GDM1 (cell line): ENCODE data around the gene PPP4R3A.
A peak's percentile ranks its signal among the peaks of the same experiment; 100 is the strongest.
"Not testable (repeated sequence)": the region's sequence is repeated elsewhere in the genome, so short reads cannot be mapped to it uniquely, and the experiment has no call there.

Source experiments
- DNase-seq: peaks from one replicate; lab custom pipeline; 2025; lab: John Stamatoyannopoulos, UW

Gene PPP4R3A

DNA sequence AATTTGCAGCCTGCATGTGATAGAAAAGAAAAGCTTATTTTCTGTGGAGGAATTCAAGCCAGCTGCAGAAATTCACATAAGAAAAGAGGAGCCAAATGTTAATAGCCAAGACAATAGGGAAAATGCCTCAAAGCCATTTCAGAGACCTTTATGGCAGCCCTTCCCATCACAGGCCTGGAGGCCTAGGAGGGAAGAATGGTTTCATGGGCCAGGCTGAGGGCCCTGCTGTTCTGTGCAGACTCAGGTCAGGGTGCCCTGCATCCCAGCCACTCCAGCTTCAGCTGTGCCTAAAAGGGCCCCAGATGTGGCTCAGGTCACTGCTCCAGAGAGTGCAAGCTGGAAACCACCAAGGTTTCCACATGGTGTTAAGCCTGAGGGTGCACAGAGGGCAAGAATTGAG, 71.3 kb downstream of the PPP4R3A start:
- DNase-seq = no peak

DNA sequence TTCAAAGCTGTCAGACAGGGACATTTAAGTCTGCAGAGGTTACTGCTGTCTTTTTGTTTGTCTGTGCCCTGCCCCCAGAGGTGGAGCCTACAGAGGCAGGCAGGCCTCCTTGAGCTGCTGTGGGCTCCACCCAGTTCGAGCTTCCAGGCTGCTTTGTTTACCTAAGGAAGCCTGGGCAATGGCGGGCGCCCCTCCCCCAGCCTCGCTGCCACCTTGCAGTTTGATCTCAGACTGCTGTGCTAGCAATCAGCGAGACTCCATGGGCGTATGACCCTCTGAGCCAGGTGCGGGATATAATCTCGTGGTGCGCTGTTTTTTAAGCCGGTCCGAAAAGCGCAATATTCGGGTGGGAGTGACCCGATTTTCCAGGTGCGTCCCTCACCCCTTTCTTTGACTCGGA, 73.8 kb downstream of the PPP4R3A start:
- not testable (repeated sequence) for DNase-seq

DNA sequence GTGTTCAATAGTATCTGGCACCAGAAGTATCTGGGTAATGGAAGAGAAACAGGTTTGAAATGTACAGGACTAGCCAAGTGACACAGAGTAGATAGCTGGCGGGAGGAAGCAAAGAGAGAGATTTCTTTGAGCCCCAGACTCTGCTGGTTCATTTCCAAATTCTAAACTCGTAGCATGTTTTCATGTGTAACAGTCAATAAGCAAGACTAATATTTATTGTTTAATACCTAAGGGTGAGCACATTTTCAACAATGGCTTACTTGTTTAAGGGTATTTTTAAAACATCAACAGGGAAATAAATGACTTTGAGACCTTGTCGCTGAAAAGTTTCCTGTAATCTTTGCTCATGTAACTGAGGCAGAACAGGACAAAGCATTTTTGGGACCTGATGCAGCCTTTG, 80.7 kb downstream of the PPP4R3A start:
- no peak for DNase-seq

DNA sequence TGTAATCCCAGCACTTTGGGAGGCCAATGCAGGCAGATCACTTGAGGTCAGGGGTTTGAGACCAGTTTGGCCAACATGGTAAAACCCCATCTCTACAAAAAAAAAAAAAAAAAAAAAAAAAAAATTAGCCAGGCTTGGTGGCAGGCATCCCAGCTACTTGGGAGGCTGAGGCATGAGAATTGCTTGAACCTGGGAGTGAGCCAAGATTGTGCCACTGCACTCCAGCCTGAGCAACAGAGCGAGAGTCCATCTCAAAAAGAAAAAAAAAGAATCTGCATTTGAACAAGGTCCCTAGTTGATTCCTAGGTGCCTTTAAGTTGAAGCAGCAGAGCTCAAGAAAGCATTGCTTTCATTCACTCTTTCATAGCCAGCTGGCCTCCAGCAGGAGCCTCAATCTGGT, 81.2 kb downstream of the PPP4R3A start:
- not testable (repeated sequence) for DNase-seq

DNA sequence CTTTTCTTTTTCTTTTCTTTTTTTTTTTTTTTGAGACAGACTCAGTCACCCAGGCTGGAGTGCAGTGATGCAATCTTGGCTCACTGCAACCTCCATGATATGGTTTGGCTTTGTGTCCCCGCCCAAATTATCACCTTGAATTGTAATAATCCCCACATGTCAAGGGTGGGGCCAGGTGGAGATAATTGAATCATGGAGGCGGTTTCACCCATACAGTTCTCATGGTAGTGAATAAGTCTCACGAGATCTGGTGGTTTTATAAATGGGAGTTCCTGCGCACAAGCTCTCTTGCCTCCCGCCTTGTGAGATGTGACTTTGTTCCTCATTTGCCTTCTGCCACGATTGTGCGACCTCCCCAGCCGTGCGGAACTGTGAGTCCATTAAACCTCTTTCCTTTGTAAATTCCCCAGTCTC, 84.6 kb downstream of the PPP4R3A start:
- not testable (repeated sequence) for DNase-seq

DNA sequence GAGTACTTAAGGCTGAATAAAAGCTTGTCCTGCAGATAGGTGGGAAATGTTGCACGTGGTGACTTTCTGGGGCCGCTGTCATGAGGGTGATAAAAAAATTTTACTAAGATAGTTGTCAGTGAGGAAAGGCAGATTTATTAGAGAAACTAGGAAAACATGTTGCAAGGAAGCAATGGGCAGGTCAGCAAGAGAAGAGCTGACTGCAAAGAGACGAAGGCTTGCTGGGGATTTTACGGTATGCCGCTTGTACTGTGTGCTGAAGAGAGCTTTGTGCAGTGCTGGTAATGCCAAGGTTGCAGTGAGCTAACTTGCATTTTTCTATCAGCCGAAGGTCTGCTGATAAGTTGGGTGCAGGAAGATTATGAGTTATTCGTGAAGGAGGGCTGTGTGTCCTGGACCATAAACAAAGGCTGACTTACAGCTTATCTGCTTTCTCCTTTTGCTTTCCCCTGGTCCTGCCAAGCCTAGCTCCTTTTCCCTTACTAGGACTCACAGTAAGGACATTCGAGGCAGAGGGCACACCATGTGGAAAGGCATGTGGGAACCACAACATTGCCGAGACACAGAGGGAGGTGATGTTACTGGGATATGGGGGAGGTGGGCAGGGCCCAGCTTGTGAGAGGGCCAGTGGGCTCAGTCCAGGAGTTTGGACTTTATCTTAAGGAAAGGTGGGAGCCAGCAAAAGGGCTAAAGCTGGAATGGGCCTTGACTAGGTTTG, 85.1 kb downstream of the PPP4R3A start:
- DNase-seq = no peak

DNA sequence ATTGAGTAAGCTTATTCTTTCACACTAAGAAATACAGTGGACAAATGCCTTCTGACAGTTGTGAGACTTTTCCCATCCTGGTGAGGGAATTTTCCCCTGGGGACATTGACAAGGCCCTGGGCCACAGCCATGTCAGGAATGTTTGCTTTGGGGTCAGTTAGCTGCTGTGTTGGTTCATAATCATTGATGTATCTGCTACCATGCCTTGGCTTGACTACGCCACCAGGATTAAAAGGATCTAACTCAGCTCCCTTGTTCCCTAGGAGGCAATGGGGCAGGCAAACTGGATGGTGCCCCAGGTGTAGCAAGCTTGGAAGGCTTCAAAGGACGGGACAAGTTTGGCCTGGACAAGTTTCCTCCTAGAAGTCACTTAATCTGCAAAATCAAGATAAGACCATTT, 89.4 kb downstream of the PPP4R3A start:
- DNase-seq = no peak

DNA sequence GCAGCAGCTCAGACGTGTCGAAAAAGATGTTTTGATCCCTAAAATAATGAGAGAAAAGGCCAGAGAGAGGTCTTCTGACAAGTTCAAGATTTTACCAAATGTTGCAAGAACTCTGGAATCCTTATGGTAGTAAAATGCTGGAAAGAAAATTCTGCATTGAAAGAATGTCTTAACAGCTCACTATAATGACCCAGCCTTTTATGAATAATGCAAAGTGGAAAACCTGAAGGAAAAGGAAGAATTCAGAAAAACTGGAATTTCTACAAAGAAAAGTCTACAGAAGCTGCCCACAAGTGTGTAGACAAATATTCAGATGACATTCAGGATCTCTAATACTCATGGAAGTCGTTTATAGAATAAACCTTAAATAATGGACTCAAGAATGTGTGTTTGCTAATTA, 90.7 kb downstream of the PPP4R3A start:
- DNase-seq = no peak

DNA sequence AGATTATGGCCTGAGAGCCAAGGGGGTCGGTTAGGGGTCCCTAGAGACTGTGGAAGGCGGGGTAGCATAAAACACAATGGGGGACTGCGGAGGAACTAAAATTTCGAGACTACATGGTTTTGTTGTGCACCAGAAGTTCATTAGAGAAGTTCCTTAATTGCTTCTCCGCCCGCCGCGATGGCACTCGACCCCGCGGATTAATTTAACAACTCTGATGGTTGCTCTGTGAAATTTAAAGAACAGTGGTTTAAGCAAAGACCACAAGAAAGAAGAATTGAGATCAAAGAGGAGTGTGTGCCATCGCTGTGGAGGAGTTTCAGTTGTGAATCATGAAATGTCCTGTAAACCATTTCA, 91.1 kb downstream of the PPP4R3A start:
- no peak for DNase-seq

DNA sequence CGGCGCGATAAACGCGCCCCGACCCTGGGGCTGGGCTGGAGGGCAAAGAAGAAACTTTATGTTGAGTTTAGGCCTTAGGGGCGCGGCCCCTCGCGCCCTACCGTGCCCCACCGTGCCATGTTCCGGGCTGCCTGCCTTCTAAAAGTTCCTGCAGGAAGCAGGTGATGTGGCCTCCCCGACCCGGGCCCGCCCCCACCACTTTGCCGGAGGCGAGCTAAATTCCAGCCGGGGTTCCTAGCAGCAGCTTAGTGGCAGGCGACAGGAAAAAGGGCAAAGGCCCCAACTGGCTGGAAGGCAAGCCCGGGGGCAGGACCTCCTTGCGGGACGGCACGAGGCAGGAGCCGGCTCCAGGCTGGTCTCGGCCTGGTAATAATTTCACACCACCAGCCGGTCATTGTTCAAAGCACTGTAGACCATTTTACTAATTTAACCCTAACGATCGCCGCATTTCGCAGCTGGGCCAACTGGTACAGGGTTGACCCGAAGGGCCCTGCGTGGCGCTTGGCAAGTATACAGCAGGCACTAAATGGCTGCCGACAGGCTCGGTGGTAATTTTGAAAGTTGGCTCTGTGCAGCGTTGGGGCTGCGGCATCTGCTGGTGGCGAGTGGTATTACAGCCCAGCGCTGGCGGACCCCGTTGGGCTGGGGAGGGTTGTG, 91.6 kb downstream of the PPP4R3A start:
- peak; percentile 63 for DNase-seq

DNA sequence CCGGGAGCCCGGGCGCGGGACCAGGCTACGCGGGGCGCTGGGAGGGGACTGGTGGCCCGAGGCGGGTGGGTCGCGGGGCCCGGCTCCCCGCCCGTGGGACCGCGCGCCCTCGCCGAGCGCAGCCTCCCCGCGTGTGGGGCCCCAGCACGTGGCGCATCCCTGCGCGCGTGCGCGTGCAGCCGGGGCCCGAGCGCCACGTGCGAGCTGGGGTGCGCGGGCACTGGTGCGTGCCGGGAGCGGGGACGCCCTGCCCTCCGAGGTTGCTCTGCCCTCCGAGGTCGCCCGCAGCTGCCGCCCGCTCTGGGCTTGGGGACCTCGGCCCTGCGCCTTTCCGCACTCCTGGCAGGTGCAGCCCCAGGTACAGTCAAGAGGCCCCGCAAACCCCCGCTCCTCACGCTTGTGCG, 92.1 kb downstream of the PPP4R3A start:
- peak; percentile 64 for DNase-seq

DNA sequence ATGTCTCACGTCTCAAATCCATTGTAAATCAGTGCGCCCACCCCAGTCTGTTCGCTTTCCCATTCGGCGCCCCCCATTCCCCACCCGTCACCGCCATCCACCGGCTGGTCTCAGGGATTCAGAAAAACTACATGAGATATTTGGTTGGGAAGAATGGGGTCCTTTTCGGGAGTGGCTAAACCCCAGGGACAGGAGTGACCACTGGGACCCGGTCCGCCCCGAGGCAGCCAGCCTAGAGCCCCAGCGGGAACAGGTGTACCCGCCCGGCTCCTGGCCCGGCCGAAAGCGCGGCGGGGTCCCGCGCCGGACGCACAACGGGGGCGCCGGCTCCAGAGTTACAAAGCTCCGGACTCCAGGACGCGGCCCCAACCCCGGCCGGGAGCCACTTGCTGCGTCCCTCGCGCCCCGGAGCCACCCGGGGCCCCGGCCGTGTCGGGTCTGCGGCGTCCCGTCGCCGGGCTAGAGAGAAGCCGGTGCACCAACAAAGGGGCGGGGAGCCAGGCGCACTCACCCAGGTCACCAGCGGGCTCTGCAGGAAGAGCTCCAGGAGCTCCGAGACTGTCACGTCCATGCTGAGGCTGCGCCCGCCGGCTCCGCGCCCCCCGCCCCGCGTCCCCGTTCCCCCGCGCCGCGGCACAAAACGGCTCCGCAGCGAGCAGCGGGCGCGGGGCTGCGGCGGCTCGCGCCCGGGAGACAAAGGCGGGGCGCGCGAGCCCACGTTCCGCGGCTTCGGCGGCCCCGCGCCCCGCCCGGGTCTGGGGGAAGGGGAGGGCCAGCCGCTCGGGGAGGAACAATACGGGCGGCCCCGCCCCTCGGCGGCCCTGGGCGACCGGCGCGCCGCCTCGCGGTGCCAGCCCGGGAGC, 92.8 kb downstream of the PPP4R3A start, which contains the start of gene CCDC88C:
CCDC88C (minus strand) TSS at position 701 of the 863 bp plus-strand sequence; CDS start at position 571, 130 bp downstream.
- peak; percentile 64 for DNase-seq

DNA sequence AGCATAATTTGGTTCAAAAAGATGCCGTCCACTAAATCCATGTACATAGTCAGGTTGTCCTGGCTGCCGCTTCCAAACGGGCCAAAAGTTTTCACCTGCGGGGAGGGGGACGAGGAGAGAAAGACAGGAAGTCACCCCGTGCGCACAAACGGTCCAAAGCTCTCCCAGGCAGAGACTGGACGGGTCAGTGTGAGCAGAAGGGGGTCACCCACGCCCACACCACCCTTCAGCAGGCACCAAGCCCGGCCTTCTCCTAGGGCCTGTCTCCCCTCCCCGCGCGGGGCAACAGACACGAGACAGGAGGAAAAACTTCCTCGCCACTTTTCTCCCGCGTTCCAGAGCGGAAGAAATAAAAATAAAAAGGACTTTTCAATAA, 93.4 kb downstream of the PPP4R3A start:
- DNase-seq = no peak

DNA sequence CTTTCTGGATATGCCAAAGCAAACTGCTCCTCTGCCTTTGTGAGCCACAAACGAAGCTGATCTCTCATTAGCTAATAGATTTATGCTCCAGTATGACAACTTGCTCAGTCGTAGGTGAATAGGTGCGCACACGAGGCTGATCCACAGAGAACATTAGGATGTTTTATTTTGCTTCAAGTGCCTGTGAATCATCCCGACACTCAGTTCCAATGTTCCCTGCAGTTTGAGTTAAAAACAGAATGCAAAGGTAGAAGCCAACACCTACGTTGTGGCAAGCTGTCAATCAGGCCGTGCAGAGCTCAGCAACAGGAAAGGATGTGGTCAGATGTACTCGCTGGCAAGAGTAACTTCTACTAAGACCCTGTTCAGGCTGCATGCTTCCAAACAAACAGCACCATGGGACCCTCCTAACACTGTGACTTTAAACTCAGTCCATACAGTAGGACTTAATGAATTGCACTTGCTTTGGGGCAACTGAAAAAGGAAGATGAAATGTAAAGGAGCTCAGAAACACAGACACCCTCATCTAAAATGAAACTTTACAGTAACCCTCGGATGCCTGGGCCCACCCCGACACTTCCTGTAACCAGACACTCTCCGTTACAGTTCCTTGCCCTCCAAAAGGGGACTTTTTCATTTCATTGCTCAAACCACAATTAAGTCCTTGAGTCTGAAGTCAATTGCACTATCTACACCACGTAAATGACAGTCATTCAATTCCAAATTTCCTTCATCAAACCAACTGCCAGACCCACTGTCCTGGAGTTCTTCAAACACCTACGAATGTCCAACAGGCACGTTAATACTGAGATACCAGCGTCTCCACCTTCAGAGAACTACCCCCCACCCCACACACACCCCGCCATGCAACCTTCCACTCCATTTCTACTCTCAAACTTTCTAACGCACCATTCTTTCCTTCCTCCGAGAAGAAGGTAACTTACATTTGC, 94.0 kb downstream of the PPP4R3A start:
- DNase-seq = peak; percentile 44

DNA sequence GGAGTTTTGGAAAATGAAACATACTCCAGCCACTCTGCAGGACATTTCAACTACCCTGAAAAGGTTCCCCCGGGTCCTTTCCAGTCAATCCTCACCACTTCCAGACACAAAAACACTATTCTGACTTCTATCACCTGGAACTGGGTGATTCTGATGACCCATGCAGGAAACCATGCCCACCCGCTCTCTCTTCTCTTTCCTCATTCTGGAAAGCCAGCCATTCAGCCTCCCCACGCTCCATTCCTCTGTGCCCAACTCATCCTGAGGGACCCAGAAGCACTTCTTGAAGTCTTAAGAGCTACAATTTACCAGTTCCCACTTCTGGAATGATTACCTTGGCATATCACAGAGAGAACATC, 95.7 kb downstream of the PPP4R3A start:
- no peak for DNase-seq

DNA sequence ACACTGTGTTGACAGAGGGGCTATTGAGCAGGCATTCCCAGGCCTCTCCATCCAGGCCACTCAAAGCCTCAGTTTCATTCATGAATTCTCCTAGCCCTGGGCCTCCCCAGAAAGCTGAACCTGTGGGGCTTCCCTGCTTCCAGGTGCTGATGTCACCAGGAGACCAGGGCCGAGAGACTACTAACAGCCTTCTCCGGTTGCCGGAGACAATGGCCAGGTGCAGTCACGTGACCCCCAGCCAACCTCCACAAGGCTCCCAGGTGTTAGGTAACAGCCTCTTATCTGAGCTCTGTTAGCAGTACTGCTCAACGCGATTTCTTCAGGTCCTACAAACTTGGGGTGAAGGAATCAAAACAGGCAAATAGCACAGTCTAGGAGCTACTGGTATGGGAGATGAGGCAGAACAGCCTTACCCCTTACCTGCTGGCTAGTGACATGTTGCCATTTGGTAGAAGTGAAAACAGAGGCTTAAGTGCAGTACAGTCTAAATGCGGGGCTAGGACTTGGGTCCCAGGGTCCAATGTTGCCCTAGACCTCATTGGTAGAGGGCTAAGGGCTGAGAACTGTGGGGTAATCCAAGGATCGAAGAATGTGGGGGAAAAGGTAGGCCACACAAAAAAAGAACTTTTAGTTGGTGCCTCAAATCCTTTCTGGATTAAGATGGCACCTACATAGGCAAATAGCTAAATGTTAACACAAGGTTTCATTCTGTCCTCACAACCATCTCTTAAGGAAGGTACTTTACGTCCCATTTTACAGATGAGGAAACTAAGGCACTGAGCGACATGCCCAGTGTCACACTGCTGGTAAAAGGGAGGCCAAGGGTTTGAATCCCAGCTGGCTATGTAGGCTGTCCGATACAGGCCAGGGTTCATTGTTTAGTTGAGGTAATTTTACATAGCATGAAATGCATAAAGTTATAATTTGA, 96.3 kb downstream of the PPP4R3A start:
- no peak for DNase-seq

DNA sequence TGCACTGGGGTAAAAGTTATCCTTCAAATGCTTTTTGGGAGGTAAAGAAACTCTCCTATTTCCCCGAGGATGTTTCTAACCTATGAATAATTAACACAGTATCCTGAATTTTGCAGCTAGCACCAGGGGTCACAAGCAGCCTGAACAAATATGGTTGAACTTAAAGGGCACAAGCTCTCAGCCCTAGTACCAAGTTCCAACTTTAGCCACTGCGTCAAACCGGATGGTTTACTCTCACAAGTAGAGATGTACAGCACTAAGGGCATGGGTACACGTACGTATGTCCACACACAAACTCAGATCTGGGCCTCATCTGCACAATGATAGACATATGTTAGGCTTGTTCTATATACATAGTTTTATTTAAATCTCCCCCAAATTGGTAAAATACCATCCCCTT, 97.2 kb downstream of the PPP4R3A start:
- DNase-seq = no peak

DNA sequence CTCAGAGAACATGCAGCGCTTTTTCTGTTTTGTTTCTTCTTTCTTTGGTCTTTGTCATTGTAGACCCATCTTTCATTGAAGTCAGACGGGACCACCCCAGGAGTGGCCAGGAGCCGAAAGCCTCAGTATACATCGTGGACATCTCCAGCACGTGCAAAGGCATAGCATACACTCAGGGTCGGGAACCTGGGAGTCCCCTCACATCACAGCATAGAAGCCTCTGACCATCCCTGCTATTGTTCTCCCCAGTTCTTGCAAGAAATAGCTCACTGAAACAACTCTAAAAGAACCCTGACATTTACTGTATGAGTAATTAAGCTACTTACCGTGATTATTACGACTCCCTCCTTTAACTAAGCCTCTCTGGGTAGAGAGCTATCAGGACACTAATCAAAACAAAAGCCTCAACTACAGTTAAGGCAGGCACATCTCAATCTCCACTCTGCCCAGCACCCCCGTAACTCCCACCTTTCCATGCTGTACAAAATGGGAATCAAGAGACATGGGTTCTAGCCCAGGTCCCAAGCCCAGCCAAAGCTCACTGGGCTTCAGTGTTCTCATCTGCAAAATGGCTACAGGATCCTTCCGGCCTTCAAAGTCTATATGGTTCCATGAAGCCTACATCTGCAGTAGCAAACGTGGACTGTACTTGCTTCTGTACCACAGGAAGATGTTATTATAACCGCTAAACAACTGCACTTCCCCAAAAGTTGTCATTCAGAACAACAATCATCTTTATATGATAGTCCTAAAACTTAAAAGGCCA, 99.2 kb downstream of the PPP4R3A start:
- DNase-seq = no peak

DNA sequence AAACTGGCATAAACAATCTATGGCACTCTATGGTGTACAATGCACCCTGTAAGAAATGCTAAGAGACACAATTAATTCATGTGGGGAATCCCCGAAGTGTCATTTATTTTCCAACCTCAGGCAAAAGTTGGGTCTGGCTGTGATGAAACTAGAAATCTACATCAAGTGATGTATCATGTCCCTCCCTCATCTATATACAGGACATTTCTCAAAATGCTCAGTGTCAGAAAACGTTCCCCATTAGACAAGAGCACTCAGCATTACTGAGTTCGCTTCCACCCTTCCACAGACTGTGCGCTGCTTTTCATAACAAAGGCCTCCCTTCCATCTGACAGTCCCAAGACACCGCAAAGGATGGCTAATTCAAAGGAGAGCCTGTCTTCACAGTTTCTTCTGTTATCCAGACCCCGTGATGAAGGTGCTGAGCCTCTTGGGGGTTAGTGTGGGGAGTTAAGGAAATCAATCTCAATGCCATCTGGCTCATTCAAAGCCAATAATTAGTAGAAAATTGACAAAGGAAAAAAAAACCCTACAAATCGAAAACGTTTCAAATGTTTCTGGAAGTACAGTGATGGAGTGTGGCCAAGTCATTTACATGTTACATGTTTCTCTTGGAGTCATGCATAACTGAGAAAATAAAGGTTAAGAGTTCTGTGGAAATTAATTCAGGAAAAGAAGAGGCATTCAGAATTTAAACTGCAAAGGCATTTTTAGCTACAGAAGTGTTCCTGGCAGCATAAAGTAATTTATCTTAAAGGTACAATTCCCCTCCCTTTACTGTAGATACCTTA, 100.0 kb downstream of the PPP4R3A start:
- DNase-seq = no peak
